ENCODE measurements around the gene AP2B1.

GRCh38 chr17:35773129-35773528 lies 186.0 kb downstream of the AP2B1 start:
- TF ChIP-seq EZH2 (IDR thresholded peaks at IDR 0.05; ENCODE audit: low read length, unreplicated experiment) (no peak), CTCF (conservative IDR thresholded peaks at IDR 0.05; ENCODE audit: low read depth, low read length) (no peak)

Measured in PC-3 (cell line).